Breast epithelium (tissue), 4 donors: ENCODE results near the gene PRDM16. TPM values are rescaled to one million over a fixed set of nuclear protein-coding genes. Genes with fewer than 3 reads are reported as not detected.

Experiments used
- DNase-seq, 2 donors: peaks; one replicate each; pipeline ENCODE4 v3.0.0-alpha.2; 2019; ENCODE audit warnings: low spot score in 2 of 2
- H3K27ac ChIP-seq, 2 donors: fragments of 200-600 bp; sonication (generic) in 1 of 2; one replicate each; pipeline ENCODE4 v1.5.1; 2016 to 2019; ENCODE audit warnings: mild to moderate bottlenecking in 1 of 2
- H3K27me3 ChIP-seq, 2 donors: fragments of 200-600 bp; sonication (generic) in 1 of 2; one replicate each; pipeline versions ENCODE4 v1.5.1 to v1.6.0; 2017 to 2019; ENCODE audit warnings: control low read depth in 1 of 2, mild to moderate bottlenecking in 1 of 2
- H3K36me3 ChIP-seq: fragments of 200-600 bp; one replicate; pipeline ENCODE4 v1.5.1; 2019
- H3K4me1 ChIP-seq, 2 donors: fragments of 200-600 bp; sonication (generic); one replicate each; pipeline ENCODE4 v1.5.1; 2016 to 2019; ENCODE audit warnings: control low read depth in 1 of 2
- H3K4me3 ChIP-seq, 3 donors: fragments of 200-600 bp; sonication (generic); 1 replicate in 2 of 3; 2 replicates in 1 of 3; pipeline ENCODE4 v1.5.1; 2016 to 2019; ENCODE audit warnings: mild to moderate bottlenecking in 3 of 3, moderate library complexity in 2 of 3
- H3K9me3 ChIP-seq, 2 donors: fragments of 200-600 bp; sonication (generic) in 1 of 2; one replicate each; pipeline ENCODE4 v1.5.1; 2016 to 2019; ENCODE audit warnings: control low read depth in 1 of 2
- CTCF ChIP-seq, 3 donors: fragments of 450-650 bp; IDR thresholded peaks; one replicate each; pipeline ENCODE4 v1.5.1; 2016 to 2017; ENCODE audit warnings: antibody characterized with exemption in 3 of 3, mild to moderate bottlenecking in 3 of 3, moderate library complexity in 3 of 3
- POLR2A ChIP-seq: fragments of 450-650 bp; IDR thresholded peaks from one replicate; pipeline ENCODE4 v1.6.1; 2016; ENCODE audit warnings: antibody characterized with exemption, mild to moderate bottlenecking, moderate library complexity
- POLR2AphosphoS5 ChIP-seq, 3 donors: sonication (generic); formaldehyde crosslinking; IDR thresholded peaks; one replicate each; pipeline ENCODE4 v1.6.1; 2017; ENCODE audit warnings: antibody characterized with exemption in 3 of 3
- intact Hi-C: fragments of 100-400 bp; cut with DNase I; formaldehyde crosslinking; loops from one replicate; pipeline ENCODE4 v1.15.1; 2023; ENCODE audit warnings: low total_unique reads
- total RNA-seq, 3 donors: library from RNA; depleted of rRNA; stranded (reverse); fragments of >200 nt; gene quantifications; one replicate each; pipeline ENCODE4 v1.1.0, GENCODE V29; 2016

The PRDM16 gene
- total RNA-seq, 3 donors from 2014 or later = 0.48 to 3.8 (median 3.6) TPM

GRCh38 chr1:3296326-3296725 lies 227.3 kb downstream of the PRDM16 start:
- intact Hi-C loops = no loop called here
- no peaks in the 10 kb centered on the region for H3K4me1 ChIP-seq
- TF ChIP-seq CTCF (IDR thresholded peaks at IDR 0.05) (no peak), POLR2A (no peak), POLR2AphosphoS5 (IDR thresholded peaks at IDR 0.05) (no peak)
- H3K4me3 ChIP-seq = no peak overlapping the region
- peaks cover 0 to 56% of the 10 kb centered on the region in 2 donors for H3K27me3 ChIP-seq
- DNase-seq = no peak
- H3K27ac ChIP-seq = no peak overlapping the region
- H3K36me3 ChIP-seq = no peaks in the 10 kb centered on the region
- peaks cover 0 to under 1% of the 10 kb centered on the region in 2 donors for H3K9me3 ChIP-seq

GRCh38 chr1:3296826-3297225 lies 227.8 kb downstream of the PRDM16 start:
- intact Hi-C loops = no loop called here
- Histone ChIP-seq H3K36me3 (no peaks in the 10 kb centered on the region), H3K27ac (no peak overlapping the region), H3K4me3 (no peak overlapping the region), H3K4me1 (no peaks in the 10 kb centered on the region), H3K9me3 (peaks cover 0 to 6% of the 10 kb centered on the region in 2 donors), H3K27me3 (peaks cover 0 to 55% of the 10 kb centered on the region in 2 donors)
- no peak for TF ChIP-seq CTCF (IDR thresholded peaks at IDR 0.05)
- no peak for TF ChIP-seq POLR2A
- TF ChIP-seq POLR2AphosphoS5 (IDR thresholded peaks at IDR 0.05) = no peak
- DNase-seq = no peak

DNA sequence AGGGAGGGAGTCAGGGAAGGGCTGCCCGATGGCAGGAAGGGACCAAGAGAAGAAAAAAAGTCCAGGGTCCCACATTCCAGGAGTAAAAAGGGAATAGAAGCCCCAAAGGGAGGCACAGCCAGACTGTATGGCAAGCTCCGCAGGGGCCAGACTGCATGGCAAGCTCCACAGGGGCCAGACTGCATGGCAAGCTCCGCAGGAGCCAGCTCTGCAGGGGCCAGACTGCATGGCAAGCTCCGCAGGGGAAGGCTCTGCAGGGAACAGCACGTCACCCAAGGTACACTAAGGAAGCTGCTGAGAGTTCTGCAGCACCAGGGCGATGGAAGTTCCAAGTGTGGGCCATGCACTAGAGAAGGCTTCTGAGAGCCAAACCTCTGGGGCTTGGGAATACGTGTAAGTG lies 228.8 kb downstream of the PRDM16 start:
- H3K9me3 ChIP-seq = peaks cover 0 to 9% of the 10 kb centered on the region in 2 donors
- no peak overlapping the region for H3K27ac ChIP-seq
- peaks cover 0 to 46% of the 10 kb centered on the region in 2 donors for H3K27me3 ChIP-seq
- no peak for DNase-seq
- no peaks in the 10 kb centered on the region for H3K4me1 ChIP-seq
- TF ChIP-seq POLR2A (no peak), CTCF (IDR thresholded peaks at IDR 0.05) (no peak), POLR2AphosphoS5 (IDR thresholded peaks at IDR 0.05) (no peak)
- H3K36me3 ChIP-seq = no peaks in the 10 kb centered on the region
- H3K4me3 ChIP-seq = no peak overlapping the region
- intact Hi-C loops = no loop called here

- Histone ChIP-seq H3K4me1 (no peaks in the 10 kb centered on the region), H3K27me3 (peaks cover 0 to 44% of the 10 kb centered on the region in 2 donors), H3K36me3 (no peaks in the 10 kb centered on the region), H3K4me3 (no peak overlapping the region), H3K27ac (no peak overlapping the region), H3K9me3 (peaks cover 0 to 9% of the 10 kb centered on the region in 2 donors)
- intact Hi-C loops = no loop called here
- no peak for DNase-seq
- TF ChIP-seq CTCF (IDR thresholded peaks at IDR 0.05) = no peak
- no peak for TF ChIP-seq POLR2A
- no peak for TF ChIP-seq POLR2AphosphoS5 (IDR thresholded peaks at IDR 0.05)
Observed at GRCh38 chr1:3298197-3298596, 229.2 kb downstream of the PRDM16 start.

GRCh38 chr1:3304246-3304645 lies 235.2 kb downstream of the PRDM16 start:
- H3K4me3 ChIP-seq = no peak overlapping the region
- H3K27ac ChIP-seq = no peak overlapping the region
- peaks cover 0 to 9% of the 10 kb centered on the region in 2 donors for H3K9me3 ChIP-seq
- H3K36me3 ChIP-seq = no peaks in the 10 kb centered on the region
- no peak for DNase-seq
- intact Hi-C loops = no loop called here
- H3K4me1 ChIP-seq = no peaks in the 10 kb centered on the region
- TF ChIP-seq POLR2A = no peak
- no peak for TF ChIP-seq POLR2AphosphoS5 (IDR thresholded peaks at IDR 0.05)
- TF ChIP-seq CTCF (IDR thresholded peaks at IDR 0.05) = no peak
- peaks cover 0 to 15% of the 10 kb centered on the region in 2 donors for H3K27me3 ChIP-seq
